Fibroblast of lung (primary cell): Measurements from ENCODE around the gene CLMN. TPM values are rescaled to one million over a fixed set of nuclear protein-coding genes. Genes with fewer than 3 reads are reported as not detected.

ENCODE experiments used
- DNase-seq, 2 donors: peaks; one replicate each; pipeline versions ENCODE4 v3.0.0 to v3.0.0-alpha.2; 2010; ENCODE audit warnings: low read depth in 2 of 2
- H2AFZ ChIP-seq: 2 replicates; pipeline ENCODE4 v1.5.1; 2012; ENCODE audit warnings: low read length, control low read depth, inconsistent platforms
- H3K27ac ChIP-seq: 2 replicates; pipeline ENCODE4 v1.5.1; 2011; ENCODE audit warnings: low read length, control low read depth; ENCODE audit not compliant: insufficient read depth
- H3K27me3 ChIP-seq: 2 replicates; pipeline ENCODE4 v1.5.1; 2011; ENCODE audit warnings: mild to moderate bottlenecking, low read length; ENCODE audit not compliant: control insufficient read depth, insufficient read depth
- H3K36me3 ChIP-seq: 2 replicates; pipeline ENCODE4 v1.5.1; 2011; ENCODE audit warnings: low read length; ENCODE audit not compliant: control insufficient read depth, insufficient read depth
- H3K4me1 ChIP-seq: 2 replicates; pipeline ENCODE4 v1.5.1; 2011; ENCODE audit warnings: low read length; ENCODE audit not compliant: control insufficient read depth, insufficient read depth; ENCODE audit errors: extremely low read depth
- H3K4me2 ChIP-seq: 2 replicates; pipeline ENCODE4 v1.5.1; 2011; ENCODE audit warnings: low read length, control low read depth; ENCODE audit not compliant: insufficient read depth; ENCODE audit errors: extremely low read depth
- H3K4me3 ChIP-seq, 4 experiments: fragments of 200-600 bp in 1 of 4; sonication (generic) in 1 of 4; replicated peaks in 1 of 4; 2 replicates each; pipeline ENCODE4 v1.5.1; 2011 to 2016; ENCODE audit warnings: low read length in 4 of 4, low read depth in 3 of 4, mild to moderate bottlenecking in 3 of 4, control low read depth in 2 of 4, inconsistent platforms in 1 of 4, mixed read lengths in 1 of 4; ENCODE audit not compliant: insufficient read depth in 1 of 4; ENCODE audit errors: control extremely low read depth in 1 of 4
- H3K79me2 ChIP-seq: 2 replicates; pipeline ENCODE4 v1.5.1; 2012; ENCODE audit warnings: mild to moderate bottlenecking, low read length, inconsistent platforms; ENCODE audit not compliant: control insufficient read depth, insufficient read depth
- H3K9ac ChIP-seq: 2 replicates; pipeline ENCODE4 v1.5.1; 2011; ENCODE audit warnings: mild to moderate bottlenecking, low read length, control low read depth; ENCODE audit not compliant: insufficient read depth
- H3K9me3 ChIP-seq: 2 replicates; pipeline ENCODE4 v1.5.1; 2012; ENCODE audit warnings: low read depth, low read length; ENCODE audit not compliant: control insufficient read depth, insufficient read depth
- H4K20me1 ChIP-seq: 2 replicates; pipeline ENCODE4 v1.5.1; 2011; ENCODE audit warnings: low read length; ENCODE audit not compliant: control insufficient read depth, insufficient read depth; ENCODE audit errors: extremely low read depth
- EZH2 ChIP-seq: IDR thresholded peaks from 2 replicates; pipeline ENCODE4 v1.5.1; 2012; ENCODE audit warnings: low read length, control low read depth, mild to moderate bottlenecking; ENCODE audit errors: missing control alignments
- polyA plus RNA-seq, 2 donors: library from polyadenylated mRNA; depleted of rRNA in 1 of 2; stranded (reverse) in 1 of 2; unstranded in 1 of 2; fragments of >200 nt; gene quantifications; 2 replicates each; pipeline ENCODE4 v1.2.1, GENCODE V29; 2011 to 2012; ENCODE audit warnings: missing spikeins in 1 of 2
- total RNA-seq: library from RNA; depleted of rRNA; stranded (reverse); fragments of >200 nt; gene quantifications from 2 replicates; pipeline ENCODE4 v1.2.1, GENCODE V29; 2014
- TF ChIP-seq, protein P1 (sequence below), 2 donors: IDR thresholded peaks in 1 of 2; conservative IDR thresholded peaks in 1 of 2; 1 replicate in 1 of 2; 2 replicates in 1 of 2; pipeline ENCODE4 v1.5.1; 2011 to 2012; ENCODE audit warnings: low read length in 2 of 2, control low read depth in 1 of 2, inconsistent platforms in 1 of 2, low read depth in 1 of 2, mild to moderate bottlenecking in 1 of 2

Gene CLMN
- total and polyA plus RNA-seq, 2 donors (not counting 1 experiment from before 2014, with no cell fraction given): 0.83 to 2.7 TPM

DNA sequence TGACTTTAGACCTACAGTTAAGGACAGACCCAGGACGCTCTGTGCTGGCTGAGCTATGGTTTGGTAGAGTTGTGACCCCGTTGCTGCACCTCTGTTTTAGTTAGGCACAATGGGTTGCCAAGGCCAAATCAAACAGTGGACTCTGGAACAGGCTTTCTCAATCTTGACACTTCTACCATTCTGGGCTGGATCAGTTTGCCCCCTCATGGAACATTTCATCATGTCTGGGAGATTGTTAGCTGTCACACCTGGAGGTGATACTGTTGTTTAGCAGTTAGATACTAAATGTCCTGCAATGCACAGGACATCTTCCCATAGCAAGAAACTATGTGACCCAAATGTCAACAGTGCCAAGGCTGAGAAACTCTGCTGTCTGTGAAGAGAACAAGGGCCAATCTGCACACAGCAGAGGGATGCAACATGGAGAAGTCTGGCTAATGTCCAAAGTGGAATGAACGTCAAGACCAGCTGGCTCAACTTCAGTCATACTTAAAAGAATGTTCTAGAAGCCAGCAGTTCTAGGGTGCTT, 96.8 kb downstream of the CLMN start:
- Histone ChIP-seq H3K9ac (no peak overlapping the region), H3K79me2 (no peaks in the 10 kb centered on the region), H3K27ac (no peak overlapping the region), H3K27me3 (no peaks in the 10 kb centered on the region), H3K4me3 (no peak overlapping the region), H3K4me2 (no peak overlapping the region), H3K36me3 (no peaks in the 10 kb centered on the region), H3K4me1 (peaks cover 8% of the 10 kb centered on the region), H4K20me1 (no peaks in the 10 kb centered on the region), H3K9me3 (no peaks in the 10 kb centered on the region), H2AFZ (no peak overlapping the region)
- peak; percentile 67 to 77 for DNase-seq
- no peak for TF ChIP-seq EZH2
- TF ChIP-seq, protein P1, sequence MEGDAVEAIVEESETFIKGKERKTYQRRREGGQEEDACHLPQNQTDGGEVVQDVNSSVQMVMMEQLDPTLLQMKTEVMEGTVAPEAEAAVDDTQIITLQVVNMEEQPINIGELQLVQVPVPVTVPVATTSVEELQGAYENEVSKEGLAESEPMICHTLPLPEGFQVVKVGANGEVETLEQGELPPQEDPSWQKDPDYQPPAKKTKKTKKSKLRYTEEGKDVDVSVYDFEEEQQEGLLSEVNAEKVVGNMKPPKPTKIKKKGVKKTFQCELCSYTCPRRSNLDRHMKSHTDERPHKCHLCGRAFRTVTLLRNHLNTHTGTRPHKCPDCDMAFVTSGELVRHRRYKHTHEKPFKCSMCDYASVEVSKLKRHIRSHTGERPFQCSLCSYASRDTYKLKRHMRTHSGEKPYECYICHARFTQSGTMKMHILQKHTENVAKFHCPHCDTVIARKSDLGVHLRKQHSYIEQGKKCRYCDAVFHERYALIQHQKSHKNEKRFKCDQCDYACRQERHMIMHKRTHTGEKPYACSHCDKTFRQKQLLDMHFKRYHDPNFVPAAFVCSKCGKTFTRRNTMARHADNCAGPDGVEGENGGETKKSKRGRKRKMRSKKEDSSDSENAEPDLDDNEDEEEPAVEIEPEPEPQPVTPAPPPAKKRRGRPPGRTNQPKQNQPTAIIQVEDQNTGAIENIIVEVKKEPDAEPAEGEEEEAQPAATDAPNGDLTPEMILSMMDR (conservative IDR thresholded peaks at IDR 0.05 in 1 of 2, IDR thresholded peaks at IDR 0.05 in 1 of 2; ENCODE audit: low read depth in 1 of 2, low read length in 2 of 2): no peak

DNA sequence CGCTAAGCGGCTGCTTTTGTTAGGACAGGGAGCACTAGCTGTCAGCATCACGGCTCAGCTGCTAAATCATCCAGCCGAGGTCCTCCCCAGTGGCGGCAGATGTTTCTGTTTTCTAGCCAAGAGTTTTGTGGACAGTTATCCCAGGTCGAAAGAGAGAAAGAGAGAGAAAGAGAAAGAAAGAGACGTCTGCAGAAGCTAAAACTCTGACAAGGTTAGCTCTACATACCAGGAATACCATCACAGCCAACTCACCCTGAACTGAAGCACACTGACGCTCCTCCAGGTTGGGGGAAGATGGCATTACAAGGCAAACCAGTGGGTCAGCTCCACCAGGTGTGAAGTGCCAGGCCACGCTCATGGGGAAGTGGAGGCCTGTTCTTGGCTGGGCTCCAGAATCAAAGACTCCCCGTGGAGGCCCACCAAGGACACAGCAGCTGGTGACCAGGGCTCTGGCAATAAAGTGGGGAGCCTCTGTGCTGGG, 97.5 kb downstream of the CLMN start:
- Histone ChIP-seq H4K20me1 (no peaks in the 10 kb centered on the region), H3K9ac (no peak overlapping the region), H3K4me2 (no peak overlapping the region), H3K79me2 (no peaks in the 10 kb centered on the region), H3K4me3 (no peak overlapping the region), H3K36me3 (no peaks in the 10 kb centered on the region), H2AFZ (no peak overlapping the region), H3K27me3 (no peaks in the 10 kb centered on the region), H3K27ac (no peak overlapping the region), H3K9me3 (no peaks in the 10 kb centered on the region), H3K4me1 (peaks cover 8% of the 10 kb centered on the region)
- DNase-seq: peak; percentile 14 to 82
- TF ChIP-seq, protein P1 (conservative IDR thresholded peaks at IDR 0.05 in 1 of 2, IDR thresholded peaks at IDR 0.05 in 1 of 2; ENCODE audit: low read depth in 1 of 2, low read length in 2 of 2): no peak
- no peak for TF ChIP-seq EZH2

DNA sequence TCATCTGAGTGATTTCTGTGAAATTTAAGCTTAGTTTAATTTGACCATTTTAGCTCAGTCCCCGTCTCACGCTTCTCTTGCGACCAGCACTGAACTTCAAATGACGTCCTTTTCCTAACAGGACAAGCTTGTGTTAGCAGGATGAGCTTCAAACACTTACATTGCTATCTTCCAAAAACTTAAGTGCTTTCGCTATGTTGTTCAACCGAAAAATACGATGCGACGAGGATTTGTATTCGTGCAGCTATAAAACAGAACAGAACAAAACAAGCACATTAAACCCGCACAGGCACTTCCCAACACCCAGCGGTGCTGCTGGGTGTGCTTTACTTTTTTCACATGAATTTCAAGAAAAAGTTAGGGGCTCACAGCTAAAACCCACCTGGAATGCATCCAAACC, 98.2 kb downstream of the CLMN start:
- H3K79me2 ChIP-seq: no peaks in the 10 kb centered on the region
- no peaks in the 10 kb centered on the region for H4K20me1 ChIP-seq
- TF ChIP-seq EZH2: no peak
- TF ChIP-seq, protein P1 (conservative IDR thresholded peaks at IDR 0.05 in 1 of 2, IDR thresholded peaks at IDR 0.05 in 1 of 2; ENCODE audit: low read depth in 1 of 2, low read length in 2 of 2): no peak
- H2AFZ ChIP-seq: no peak overlapping the region
- H3K9ac ChIP-seq: no peak overlapping the region
- H3K27ac ChIP-seq: no peak overlapping the region
- no peaks in the 10 kb centered on the region for H3K36me3 ChIP-seq
- H3K27me3 ChIP-seq: no peaks in the 10 kb centered on the region
- peaks cover 6% of the 10 kb centered on the region for H3K4me1 ChIP-seq
- H3K4me2 ChIP-seq: no peak overlapping the region
- no peak overlapping the region for H3K4me3 ChIP-seq
- DNase-seq: no peak
- no peaks in the 10 kb centered on the region for H3K9me3 ChIP-seq
